Vagina (tissue), 2 donors: ENCODE results near the gene KHDRBS1. TPM values are rescaled to one million over a fixed set of nuclear protein-coding genes. Genes with fewer than 3 reads are reported as not detected.

Experiments used
- microRNA-seq: library from miRNA; unstranded; fragments of <30 nt; microRNA quantifications from one replicate; pipeline ENCODE4, GENCODE V29; 2017; ENCODE audit warnings: borderline number of aligned reads, borderline replicate concordance
- small RNA-seq: library from RNA; depleted of rRNA; stranded (forward); fragments of <200 nt; gene quantifications from one replicate; pipeline ENCODE3, GENCODE V24; 2016
- total RNA-seq: library from RNA; depleted of rRNA; stranded (reverse); fragments of >200 nt; gene quantifications from one replicate; pipeline ENCODE4 v1.2.3, GENCODE V29; 2016

KHDRBS1 gene
- total RNA-seq, 1 donor from 2014 or later: 104 TPM

Small RNAs within 50 kb of the gene (microRNA-seq; reads per million reads assigned to microRNA genes)
- not detected for gene MIR5585

Small RNAs within 50 kb of the gene (small RNA-seq; reads per million reads assigned to genes)
- not detected for gene MIR5585
- not detected for gene RF00017

Other genes starting within 250 kb of the KHDRBS1 start
- gene ADGRB2, start 249.5 kb upstream of the KHDRBS1 start, total RNA-seq: 3.9 TPM
- gene SPOCD1, start 197.8 kb upstream of the KHDRBS1 start, total RNA-seq: 4.2 TPM
- 112 TPM for gene PTP4A2, start 75.5 kb upstream of the KHDRBS1 start, total RNA-seq
- gene TMEM39B, start 59.1 kb downstream of the KHDRBS1 start, total RNA-seq: 8.3 TPM
- gene KPNA6, start 94.2 kb downstream of the KHDRBS1 start, total RNA-seq: 28.7 TPM
- gene TXLNA, start 165.8 kb downstream of the KHDRBS1 start, total RNA-seq: 45.7 TPM
- gene CCDC28B, start 186.7 kb downstream of the KHDRBS1 start, total RNA-seq: 2.9 TPM
- not detected for gene IQCC, start 191.8 kb downstream of the KHDRBS1 start, total RNA-seq
- gene DCDC2B, start 195.2 kb downstream of the KHDRBS1 start, total RNA-seq: not detected
- 8.3 TPM for gene TMEM234, start 208.5 kb downstream of the KHDRBS1 start, total RNA-seq
- 164 TPM for gene EIF3I, start 208.5 kb downstream of the KHDRBS1 start, total RNA-seq
- 3.7 TPM for gene FAM167B, start 233.4 kb downstream of the KHDRBS1 start, total RNA-seq
- gene LCK, start 237.4 kb downstream of the KHDRBS1 start, total RNA-seq: 6.4 TPM